GM10248 (cell line): ENCODE data around the gene CYP24A1.

ENCODE experiments used
- CTCF ChIA-PET: fragments of 300-600 bp; sonication (Branson Sonifier 250); formaldehyde crosslinking; extraction: SDS; loops from one replicate; lab custom pipeline; 2021; ENCODE audit warnings: antibody characterized with exemption; lab: Yijun Ruan, JAX
- POLR2A ChIA-PET: fragments of 350-650 bp; sonication (Branson Sonifier 250); formaldehyde crosslinking; extraction: SDS; loops from one replicate; lab custom pipeline; 2020; ENCODE audit warnings: antibody characterized with exemption; lab: Yijun Ruan, JAX
- DNase-seq: peaks from one replicate; pipeline ENCODE4 v3.0.0; 2012; ENCODE audit errors: extremely low spot score
- TF ChIP-seq, protein P1 (sequence below): IDR thresholded peaks from 2 replicates; pipeline ENCODE4 v1.5.1; 2012; ENCODE audit warnings: mild to moderate bottlenecking, low read depth; ENCODE audit errors: extremely low read depth, missing control alignments, control extremely low read depth

Gene CYP24A1

DNA sequence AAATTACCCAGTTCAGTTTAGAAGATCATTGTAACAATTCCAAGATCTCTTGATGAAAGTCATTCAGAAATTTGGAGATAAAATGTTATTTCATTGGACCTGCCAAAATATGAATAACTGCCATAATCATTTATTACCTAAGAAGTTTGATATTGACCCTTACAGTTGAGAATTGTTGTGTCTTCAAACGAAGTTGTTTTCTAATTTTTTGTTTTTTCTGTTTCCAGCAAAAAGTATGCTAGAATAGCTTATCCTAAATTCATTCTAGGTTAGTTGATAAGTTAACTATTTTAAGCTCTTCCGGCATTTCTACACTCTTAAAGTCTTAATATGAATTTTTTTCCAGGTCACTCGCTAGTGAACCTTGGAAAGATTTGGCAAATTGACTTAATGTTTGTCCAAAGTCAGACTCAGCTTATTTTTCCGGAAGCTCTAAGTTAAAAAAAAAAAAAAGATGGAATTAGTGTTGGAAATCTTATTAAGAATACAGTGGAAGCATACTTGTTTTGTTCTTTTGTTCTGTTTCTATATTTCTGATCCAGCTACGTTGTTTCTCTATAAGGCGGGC, 28.9 kb downstream of the CYP24A1 start:
- POLR2A ChIA-PET = no interaction called here
- CTCF ChIA-PET = interaction anchor here (0.8 kb wide), 2 partner anchors 30 to 55 kb away, joined by 3 to 4 read pairs; no protein-coding TSS in a partner anchor
- no peak for DNase-seq
- TF ChIP-seq, protein P1, sequence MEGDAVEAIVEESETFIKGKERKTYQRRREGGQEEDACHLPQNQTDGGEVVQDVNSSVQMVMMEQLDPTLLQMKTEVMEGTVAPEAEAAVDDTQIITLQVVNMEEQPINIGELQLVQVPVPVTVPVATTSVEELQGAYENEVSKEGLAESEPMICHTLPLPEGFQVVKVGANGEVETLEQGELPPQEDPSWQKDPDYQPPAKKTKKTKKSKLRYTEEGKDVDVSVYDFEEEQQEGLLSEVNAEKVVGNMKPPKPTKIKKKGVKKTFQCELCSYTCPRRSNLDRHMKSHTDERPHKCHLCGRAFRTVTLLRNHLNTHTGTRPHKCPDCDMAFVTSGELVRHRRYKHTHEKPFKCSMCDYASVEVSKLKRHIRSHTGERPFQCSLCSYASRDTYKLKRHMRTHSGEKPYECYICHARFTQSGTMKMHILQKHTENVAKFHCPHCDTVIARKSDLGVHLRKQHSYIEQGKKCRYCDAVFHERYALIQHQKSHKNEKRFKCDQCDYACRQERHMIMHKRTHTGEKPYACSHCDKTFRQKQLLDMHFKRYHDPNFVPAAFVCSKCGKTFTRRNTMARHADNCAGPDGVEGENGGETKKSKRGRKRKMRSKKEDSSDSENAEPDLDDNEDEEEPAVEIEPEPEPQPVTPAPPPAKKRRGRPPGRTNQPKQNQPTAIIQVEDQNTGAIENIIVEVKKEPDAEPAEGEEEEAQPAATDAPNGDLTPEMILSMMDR = no peak

DNA sequence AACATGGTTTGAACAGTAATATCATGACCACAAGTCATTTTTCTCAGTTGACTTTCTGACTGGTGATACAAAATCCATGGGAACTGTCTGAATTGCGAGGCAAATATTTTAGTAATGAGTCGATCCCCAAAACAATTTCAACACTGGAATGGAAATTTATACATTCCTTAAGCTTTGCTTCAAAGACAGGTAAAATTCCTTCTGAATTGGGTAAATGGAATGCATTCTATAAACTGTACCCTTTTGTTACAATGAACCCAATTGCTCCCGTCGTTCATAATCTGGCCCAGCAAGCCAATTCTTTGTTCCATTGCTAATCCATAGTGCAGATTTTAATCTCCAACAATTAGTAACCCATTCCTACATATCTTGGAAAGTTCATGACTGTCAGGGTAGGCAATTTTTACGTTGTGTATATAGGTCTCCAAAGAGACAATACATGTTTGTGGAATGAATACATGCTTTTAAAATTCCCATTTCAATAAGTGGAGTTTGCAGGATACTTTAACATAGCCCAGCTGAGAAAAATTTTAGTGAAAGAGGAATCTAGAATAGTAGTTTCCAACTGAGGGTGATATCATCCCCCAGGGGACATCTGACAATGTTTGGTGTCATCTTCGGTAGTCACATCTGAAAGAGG, 32.7 kb downstream of the CYP24A1 start:
- DNase-seq = no peak
- TF ChIP-seq, protein P1 = no peak
- CTCF ChIA-PET = interaction anchor here (0.6 to 2.0 kb wide), 3 partner anchors 8 to 40 kb away, joined by 3 to 4 read pairs (median 3); no protein-coding TSS in a partner anchor
- POLR2A ChIA-PET = no interaction called here

DNA sequence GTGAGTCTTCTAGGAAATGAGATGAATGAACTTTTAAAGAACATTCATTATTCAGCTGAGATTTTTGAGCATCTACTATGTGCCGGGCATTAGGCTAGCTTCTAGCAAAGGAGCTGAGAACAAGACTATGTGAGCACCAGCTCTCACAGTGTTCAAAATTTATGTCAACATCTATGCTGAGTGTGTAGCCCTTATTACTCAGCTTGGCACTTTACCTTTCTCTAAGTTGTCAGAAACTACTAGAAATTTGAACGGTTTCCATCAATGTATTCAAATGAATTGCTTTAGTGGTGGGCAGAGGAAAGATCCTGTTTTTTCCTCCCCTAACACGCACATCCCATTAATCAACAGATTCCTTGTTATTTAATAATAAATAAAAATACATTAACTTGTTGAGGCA, 33.3 kb downstream of the CYP24A1 start:
- POLR2A ChIA-PET = no interaction called here
- CTCF ChIA-PET = interaction anchor here (0.6 to 2.0 kb wide), 4 partner anchors 9 to 40 kb away, joined by 3 to 4 read pairs (median 3); no protein-coding TSS in a partner anchor
- DNase-seq = no peak
- TF ChIP-seq, protein P1 = no peak

DNA sequence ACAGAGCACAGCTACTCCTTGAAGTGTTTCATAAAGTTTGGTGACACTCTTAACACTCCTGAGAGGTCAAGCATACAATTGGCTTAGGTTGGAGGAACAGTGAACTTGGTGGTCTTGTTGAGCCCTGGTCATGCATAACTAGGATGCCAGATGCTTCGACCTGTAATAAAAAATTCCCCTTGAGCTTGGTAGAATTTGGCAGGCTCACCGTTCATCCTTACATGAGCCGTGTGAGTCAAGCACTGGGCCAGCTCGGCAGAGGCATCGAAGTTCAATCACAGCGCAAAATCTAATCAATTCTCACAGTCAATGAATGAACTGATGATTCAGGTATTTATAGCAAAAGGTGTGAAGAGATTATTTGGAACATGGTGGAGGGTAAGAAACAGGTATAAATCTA, 33.7 kb downstream of the CYP24A1 start:
- ChIA-PET CTCF (interaction anchor here (1.2 to 2.0 kb wide), 2 partner anchors 29 to 36 kb away, joined by 3 to 4 read pairs; no protein-coding TSS in a partner anchor), POLR2A (no interaction called here)
- TF ChIP-seq, protein P1 = no peak
- DNase-seq = no peak

DNA sequence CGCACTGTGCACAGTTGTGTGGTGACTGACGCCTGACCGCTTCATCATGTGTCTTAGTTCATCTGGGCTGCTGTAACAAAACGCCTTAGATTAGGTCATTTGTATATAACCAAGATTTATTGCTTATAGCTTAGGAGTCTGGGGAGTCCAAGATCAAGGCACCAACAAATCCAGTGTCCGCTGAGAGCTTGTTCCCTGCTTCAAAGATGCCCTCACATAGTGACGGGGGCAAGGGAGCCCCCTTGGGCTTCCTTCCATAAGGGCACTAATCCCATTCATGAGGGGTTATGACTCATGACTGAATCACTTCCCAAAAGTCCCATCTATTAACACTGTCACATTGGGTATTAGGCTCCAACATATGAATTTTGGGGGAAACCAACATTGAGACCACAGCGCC, 34.6 kb downstream of the CYP24A1 start:
- CTCF ChIA-PET = interaction anchor here (1.2 to 2.0 kb wide), 2 partner anchors 30 to 35 kb away, joined by 3 to 4 read pairs; no protein-coding TSS in a partner anchor
- TF ChIP-seq, protein P1 = no peak
- no peak for DNase-seq
- POLR2A ChIA-PET = no interaction called here

DNA sequence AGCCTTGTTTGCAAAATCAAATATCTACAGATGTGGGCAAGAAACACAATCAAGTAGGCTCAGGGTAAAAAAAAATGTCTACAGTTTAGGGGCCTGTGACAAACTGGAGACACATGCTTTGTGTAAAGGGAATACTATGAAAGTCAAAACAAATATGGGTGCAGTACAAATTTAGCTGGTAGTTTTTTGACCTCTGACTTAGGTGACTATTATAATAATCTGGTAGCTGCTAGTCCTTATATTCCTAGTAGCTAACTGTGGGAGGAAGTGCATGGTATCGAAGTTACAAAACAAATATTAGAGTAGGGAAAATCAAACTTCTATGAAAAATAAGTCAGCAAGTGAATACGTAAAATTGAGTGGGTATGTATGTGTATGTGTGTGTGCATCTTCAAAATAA, 35.4 kb downstream of the CYP24A1 start:
- ChIA-PET POLR2A (no interaction called here), CTCF (interaction anchor here (1.5 kb wide), 1 partner anchor 33 kb away, joined by 3 read pairs; no protein-coding TSS in a partner anchor)
- DNase-seq = no peak
- TF ChIP-seq, protein P1 = no peak
